ENCODE data around the gene ATAD3C.

The ATAD3C gene

DNA sequence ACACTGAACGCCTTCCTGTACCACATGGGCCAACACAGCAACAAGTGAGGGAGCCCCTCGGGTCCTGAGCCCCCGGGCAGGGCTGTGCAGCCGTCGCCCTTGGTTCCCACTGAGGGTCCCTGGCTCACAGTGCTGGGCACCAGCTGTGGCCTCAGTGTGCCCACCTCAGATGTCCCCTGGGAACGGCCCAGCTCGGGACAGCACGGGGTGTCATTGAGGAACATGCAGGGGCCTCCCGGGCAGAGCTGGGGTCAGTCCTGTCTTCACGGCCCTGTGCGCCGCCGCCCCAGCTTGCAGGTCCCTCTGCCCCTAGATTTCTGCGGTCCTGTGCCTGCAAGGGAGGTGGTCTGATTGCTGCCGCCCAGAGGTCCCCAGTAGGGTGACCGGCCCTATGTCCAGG, 39.7 kb downstream of the ATAD3C start:
- no peaks in the 10 kb centered on the region for H3K4me1 ChIP-seq (ENCODE audit: control insufficient read depth, insufficient read depth, low read length)
- TF ChIP-seq SCRT2 (tag by site-specific recombination; IDR thresholded peaks at IDR 0.05) (0 out of 2 replicates have a peak, but pooled peaks have one; percentile 28), ZNF473 (tag by site-specific recombination; IDR thresholded peaks at IDR 0.05) (no peak), ZNF121 (tag by site-specific recombination; IDR thresholded peaks at IDR 0.05) (no peak), ZEB2 (tag by site-specific recombination; IDR thresholded peaks at IDR 0.05) (no peak), TRIM28 (IDR thresholded peaks at IDR 0.05; ENCODE audit: borderline replicate concordance, low read length) (no peak)
- no peak overlapping the region for H3K4me3 ChIP-seq (ENCODE audit: low read depth, low read length)
- no peaks in the 10 kb centered on the region for H3K9me3 ChIP-seq (ENCODE audit: control insufficient read depth, insufficient read depth, low read depth, low read length)
- H3K27ac ChIP-seq (ENCODE audit: extremely low read depth, low read depth, low read length): no peak overlapping the region
- H3K36me3 ChIP-seq (ENCODE audit: control insufficient read depth in 2 of 2, insufficient read depth in 1 of 2, low read length in 2 of 2): peaks cover 21 to 91% of the 10 kb centered on the region in 2 experiments; a peak in 2 of 3 replicates
- ChIA-PET POLR2A (no interaction called here), CTCF (no interaction called here)

DNA sequence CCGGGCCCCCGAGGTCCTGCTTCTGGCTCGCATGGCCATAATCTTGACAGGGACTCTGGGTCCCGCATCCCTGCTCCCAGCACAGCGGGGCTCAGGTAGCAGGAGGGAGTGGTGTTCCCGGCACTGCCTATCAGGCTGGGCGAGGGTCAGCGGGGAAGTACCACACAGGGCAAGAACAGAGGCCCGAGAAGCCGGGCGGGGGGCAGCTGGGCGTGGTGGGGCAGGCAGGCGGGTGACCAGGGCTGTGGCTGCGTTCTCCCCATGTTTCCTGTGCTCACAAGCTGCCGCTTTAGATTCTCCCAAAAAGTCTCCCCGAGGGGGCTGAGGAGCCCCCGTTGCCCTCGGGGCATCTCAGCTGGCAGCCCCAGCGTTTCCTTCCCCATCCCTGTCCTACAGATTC, 40.4 kb downstream of the ATAD3C start:
- ChIA-PET POLR2A (interaction anchor here (0.7 kb wide), 1 partner anchor 9 kb away, joined by 3 read pairs; no protein-coding TSS in a partner anchor), CTCF (no interaction called here)
- Histone ChIP-seq H3K4me1 (ENCODE audit: control insufficient read depth, insufficient read depth, low read length) (no peaks in the 10 kb centered on the region), H3K36me3 (ENCODE audit: control insufficient read depth in 2 of 2, insufficient read depth in 1 of 2, low read length in 2 of 2) (peaks cover 21 to 89% of the 10 kb centered on the region in 2 experiments; a peak in 2 of 3 replicates), H3K9me3 (ENCODE audit: control insufficient read depth, insufficient read depth, low read depth, low read length) (no peaks in the 10 kb centered on the region), H3K4me3 (ENCODE audit: low read depth, low read length) (no peak overlapping the region), H3K27ac (ENCODE audit: extremely low read depth, low read depth, low read length) (no peak overlapping the region)
- TF ChIP-seq ZNF169 (tag by site-specific recombination; IDR thresholded peaks at IDR 0.05): no peak
- no peak for TF ChIP-seq ZNF777 (tag by site-specific recombination; IDR thresholded peaks at IDR 0.05; ENCODE audit: borderline replicate concordance)
- no peak for TF ChIP-seq ZBTB17 (tag by site-specific recombination; IDR thresholded peaks at IDR 0.05)
- no peak for TF ChIP-seq ZNF660 (tag by site-specific recombination; IDR thresholded peaks at IDR 0.05)
- TF ChIP-seq ZNF16 (tag by site-specific recombination; IDR thresholded peaks at IDR 0.05; ENCODE audit: low read depth): no peak
- TF ChIP-seq, protein P1, sequence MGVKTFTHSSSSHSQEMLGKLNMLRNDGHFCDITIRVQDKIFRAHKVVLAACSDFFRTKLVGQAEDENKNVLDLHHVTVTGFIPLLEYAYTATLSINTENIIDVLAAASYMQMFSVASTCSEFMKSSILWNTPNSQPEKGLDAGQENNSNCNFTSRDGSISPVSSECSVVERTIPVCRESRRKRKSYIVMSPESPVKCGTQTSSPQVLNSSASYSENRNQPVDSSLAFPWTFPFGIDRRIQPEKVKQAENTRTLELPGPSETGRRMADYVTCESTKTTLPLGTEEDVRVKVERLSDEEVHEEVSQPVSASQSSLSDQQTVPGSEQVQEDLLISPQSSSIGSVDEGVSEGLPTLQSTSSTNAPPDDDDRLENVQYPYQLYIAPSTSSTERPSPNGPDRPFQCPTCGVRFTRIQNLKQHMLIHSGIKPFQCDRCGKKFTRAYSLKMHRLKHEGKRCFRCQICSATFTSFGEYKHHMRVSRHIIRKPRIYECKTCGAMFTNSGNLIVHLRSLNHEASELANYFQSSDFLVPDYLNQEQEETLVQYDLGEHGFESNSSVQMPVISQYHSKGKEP (tag by site-specific recombination; IDR thresholded peaks at IDR 0.05): no peak
- no peak for TF ChIP-seq ZNF394 (tag by site-specific recombination; IDR thresholded peaks at IDR 0.05; ENCODE audit: borderline replicate concordance)
- no peak for TF ChIP-seq ZXDB (tag by site-specific recombination; IDR thresholded peaks at IDR 0.05)
- no peak for TF ChIP-seq ZNF596 (tag by site-specific recombination; IDR thresholded peaks at IDR 0.05)
- no peak for TF ChIP-seq ZNF211 (tag by site-specific recombination; IDR thresholded peaks at IDR 0.05; ENCODE audit: low read depth)
- TF ChIP-seq, protein P2, sequence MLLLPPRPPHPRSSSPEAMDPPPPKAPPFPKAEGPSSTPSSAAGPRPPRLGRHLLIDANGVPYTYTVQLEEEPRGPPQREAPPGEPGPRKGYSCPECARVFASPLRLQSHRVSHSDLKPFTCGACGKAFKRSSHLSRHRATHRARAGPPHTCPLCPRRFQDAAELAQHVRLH (tag by site-specific recombination; IDR thresholded peaks at IDR 0.05): no peak
- no peak for TF ChIP-seq ZNF2 (tag by site-specific recombination; IDR thresholded peaks at IDR 0.05)
- no peak for TF ChIP-seq ZNF600 (tag by site-specific recombination; IDR thresholded peaks at IDR 0.05)
- TF ChIP-seq ZNF555 (tag by site-specific recombination; conservative IDR thresholded peaks at IDR 0.05): no peak
- TF ChIP-seq, protein P3, sequence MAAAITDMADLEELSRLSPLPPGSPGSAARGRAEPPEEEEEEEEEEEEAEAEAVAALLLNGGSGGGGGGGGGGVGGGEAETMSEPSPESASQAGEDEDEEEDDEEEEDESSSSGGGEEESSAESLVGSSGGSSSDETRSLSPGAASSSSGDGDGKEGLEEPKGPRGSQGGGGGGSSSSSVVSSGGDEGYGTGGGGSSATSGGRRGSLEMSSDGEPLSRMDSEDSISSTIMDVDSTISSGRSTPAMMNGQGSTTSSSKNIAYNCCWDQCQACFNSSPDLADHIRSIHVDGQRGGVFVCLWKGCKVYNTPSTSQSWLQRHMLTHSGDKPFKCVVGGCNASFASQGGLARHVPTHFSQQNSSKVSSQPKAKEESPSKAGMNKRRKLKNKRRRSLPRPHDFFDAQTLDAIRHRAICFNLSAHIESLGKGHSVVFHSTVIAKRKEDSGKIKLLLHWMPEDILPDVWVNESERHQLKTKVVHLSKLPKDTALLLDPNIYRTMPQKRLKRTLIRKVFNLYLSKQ (tag by site-specific recombination; IDR thresholded peaks at IDR 0.05; ENCODE audit: borderline replicate concordance): no peak
- TF ChIP-seq, protein P4, sequence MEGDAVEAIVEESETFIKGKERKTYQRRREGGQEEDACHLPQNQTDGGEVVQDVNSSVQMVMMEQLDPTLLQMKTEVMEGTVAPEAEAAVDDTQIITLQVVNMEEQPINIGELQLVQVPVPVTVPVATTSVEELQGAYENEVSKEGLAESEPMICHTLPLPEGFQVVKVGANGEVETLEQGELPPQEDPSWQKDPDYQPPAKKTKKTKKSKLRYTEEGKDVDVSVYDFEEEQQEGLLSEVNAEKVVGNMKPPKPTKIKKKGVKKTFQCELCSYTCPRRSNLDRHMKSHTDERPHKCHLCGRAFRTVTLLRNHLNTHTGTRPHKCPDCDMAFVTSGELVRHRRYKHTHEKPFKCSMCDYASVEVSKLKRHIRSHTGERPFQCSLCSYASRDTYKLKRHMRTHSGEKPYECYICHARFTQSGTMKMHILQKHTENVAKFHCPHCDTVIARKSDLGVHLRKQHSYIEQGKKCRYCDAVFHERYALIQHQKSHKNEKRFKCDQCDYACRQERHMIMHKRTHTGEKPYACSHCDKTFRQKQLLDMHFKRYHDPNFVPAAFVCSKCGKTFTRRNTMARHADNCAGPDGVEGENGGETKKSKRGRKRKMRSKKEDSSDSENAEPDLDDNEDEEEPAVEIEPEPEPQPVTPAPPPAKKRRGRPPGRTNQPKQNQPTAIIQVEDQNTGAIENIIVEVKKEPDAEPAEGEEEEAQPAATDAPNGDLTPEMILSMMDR (tag by site-specific recombination; IDR thresholded peaks at IDR 0.05): no peak
- TF ChIP-seq, protein P5, sequence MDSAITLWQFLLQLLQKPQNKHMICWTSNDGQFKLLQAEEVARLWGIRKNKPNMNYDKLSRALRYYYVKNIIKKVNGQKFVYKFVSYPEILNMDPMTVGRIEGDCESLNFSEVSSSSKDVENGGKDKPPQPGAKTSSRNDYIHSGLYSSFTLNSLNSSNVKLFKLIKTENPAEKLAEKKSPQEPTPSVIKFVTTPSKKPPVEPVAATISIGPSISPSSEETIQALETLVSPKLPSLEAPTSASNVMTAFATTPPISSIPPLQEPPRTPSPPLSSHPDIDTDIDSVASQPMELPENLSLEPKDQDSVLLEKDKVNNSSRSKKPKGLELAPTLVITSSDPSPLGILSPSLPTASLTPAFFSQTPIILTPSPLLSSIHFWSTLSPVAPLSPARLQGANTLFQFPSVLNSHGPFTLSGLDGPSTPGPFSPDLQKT (IDR thresholded peaks at IDR 0.05; ENCODE audit: borderline replicate concordance, low read depth, low read length): no peak

Measured in HEK293 (cell line).